HTR-8/SVneo (cell line): ENCODE results near the gene C8A.

Source experiments
- DNase-seq: peaks from one replicate; pipeline ENCODE4 v3.0.0; 2011; ENCODE audit warnings: low spot score, mixed read lengths; ENCODE audit not compliant: insufficient read length
- FAIRE-seq: peaks from 2 replicates; lab custom pipeline; 2011; peaks lifted over from hg19 to GRCh38; lab: Jason Lieb, UNC

The C8A gene

DNA sequence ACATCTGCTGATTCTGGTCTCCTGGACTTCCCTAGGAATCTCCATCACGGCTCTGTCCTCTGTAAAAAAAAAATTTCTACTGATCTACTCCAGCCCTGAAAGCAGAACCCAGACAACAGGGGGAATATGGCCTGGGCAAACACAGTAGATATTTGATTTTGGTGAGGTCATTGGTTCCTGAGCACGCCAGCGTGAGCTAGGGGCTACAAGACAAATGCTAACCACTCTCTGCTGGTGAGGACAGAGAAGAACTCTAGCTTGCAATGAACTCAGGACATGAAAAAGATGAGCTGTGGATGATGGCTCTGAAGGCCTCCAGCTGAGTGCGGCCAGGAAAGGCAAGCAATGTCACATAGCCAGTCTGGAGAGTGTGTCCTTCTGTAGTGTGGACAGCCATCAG, 18.2 kb upstream of the C8A start:
- DNase-seq = no peak
- no peak for FAIRE-seq

DNA sequence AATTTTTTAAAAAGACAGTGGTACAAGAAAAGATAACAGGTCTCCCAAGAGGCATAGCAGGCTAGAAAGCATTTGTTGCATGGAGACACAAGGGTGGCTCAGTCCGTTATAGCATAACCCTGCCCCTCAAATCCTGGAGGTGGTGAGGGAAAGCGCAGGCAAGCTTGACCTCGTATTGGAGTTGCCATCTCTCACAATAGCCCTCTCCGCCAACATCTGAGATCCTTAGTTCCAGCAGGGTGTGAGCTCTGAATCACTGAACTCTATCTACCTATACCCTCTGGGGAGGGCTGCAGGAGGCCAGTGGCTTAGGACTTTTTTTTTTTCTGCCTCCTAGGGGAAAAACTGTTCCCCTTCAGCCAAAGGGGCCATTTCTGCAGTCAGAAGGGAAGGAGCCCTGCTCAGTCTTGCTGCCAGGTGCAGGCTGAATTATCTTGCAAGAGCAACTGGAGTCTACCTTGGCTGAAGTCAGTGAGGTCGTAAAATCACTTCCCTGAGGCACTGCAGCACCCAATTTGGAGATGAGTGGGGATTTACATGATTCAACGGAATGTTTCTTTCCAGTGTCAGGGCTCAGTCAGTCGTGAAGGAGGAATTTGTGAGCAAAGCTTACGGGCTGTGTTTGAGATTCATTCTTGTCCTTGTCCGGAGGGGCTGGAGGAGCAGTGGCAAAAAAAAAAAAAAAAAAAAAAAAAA, 17.2 kb upstream of the C8A start:
- no peak for FAIRE-seq
- DNase-seq = no peak

DNA sequence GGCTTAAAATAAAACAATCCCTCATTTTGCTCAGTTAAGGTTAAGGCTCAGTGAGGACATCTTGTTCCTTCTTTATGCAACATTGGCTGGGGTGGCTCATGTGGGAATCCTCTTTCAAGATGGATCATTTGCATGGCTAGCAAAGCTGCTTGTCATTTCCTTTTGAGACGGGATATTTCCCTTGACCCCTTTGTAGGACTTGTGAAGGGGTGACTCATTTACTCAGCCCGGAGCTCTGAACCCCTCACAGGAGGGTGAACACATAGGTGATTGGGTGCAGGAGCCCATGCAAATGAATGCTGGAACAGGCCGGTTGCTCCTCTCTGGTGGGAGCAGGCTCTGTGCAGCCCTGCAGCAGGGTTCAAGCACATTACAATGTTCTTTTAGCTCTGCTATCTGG, 15.8 kb upstream of the C8A start:
- DNase-seq (no peak), FAIRE-seq (no peak)

DNA sequence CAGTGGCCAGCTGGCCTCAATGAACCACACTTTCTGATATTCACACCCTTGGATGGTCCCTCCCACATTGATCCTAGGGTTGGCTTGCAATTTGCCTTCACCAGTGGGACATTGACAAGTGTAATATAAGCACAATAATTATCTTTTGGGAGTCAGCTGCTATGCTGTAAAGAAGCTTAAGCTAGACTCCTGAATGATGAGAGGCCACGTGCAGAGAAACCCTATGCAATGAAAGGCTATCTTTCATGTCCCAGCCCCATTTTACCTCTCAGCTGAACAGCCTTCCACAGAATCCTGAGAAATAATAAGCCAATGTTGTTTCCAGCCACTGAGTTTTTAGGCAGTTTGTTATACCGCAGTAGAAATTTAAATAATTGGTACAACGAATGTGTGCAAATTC, 11.1 kb upstream of the C8A start:
- no peak for FAIRE-seq
- DNase-seq = no peak

DNA sequence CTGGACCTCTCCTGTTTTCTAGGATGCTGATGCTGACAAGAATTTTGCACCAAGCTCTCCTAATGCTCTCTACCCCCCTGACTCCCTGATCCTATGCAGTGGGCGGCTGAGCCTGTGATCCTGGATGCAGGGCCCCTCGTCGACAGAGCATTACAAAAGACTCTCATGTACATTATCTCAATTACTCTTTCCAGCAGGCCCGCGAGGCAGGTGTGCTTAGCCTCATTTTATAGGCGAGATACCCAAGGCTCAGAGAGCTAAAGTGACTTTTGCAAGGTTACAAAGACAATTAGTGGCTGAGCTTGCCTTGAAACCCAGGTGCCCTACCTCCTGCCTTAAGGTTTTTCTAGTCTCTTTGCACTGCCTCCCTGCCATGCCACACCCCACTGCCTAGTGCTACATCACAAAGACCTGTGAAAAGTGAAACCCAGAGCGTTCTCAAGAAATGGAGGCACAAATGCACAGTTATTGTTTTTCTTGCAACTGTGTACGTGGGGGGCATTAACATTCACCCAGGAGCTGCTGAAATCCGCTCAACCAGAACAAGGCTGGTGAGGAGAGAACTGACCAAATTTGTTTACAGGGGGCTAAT, 10.0 kb upstream of the C8A start:
- FAIRE-seq = no peak
- no peak for DNase-seq

DNA sequence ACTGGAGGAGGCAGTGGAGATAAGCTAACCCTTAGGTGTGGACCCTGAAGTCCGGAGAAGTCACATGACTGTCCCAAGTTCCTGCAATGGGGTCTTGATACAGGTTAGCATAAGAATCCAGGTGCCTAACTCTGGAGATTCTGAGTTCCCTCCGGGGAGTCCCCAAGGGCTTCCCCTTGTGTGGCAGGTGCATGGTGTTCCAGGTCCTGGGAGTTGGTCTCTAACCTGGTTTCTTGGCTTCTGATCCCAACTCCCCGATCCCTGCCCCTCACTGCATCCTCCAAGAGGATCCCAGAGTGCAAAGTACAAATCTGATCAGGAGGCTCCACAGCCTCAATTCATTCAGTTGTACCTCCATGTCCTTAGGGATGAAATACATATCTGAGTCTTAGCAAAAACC, 9.3 kb upstream of the C8A start:
- FAIRE-seq = no peak

DNA sequence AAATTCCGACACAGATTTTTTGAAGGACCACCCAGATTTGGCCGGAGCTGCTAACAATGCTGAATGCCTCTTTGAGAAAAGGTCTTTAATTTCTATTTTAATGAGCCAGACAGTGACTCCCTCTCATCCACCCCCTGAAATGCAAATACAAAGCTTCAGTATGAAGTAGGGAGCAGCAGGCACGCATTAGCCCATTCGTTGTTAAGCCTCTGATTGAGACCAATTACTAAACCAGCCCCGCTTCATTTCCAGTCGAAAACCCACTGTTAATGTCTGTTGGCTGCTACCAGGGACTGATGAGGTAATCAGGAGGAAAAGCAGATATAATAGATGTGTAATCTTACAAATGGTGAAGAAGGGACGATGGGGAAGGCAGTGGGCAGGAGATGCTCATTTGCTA, 4.8 kb upstream of the C8A start:
- DNase-seq (no peak), FAIRE-seq (no peak)

More for the DNA sequence above, 9.3 kb upstream of the C8A start:
- no peak for DNase-seq

DNA sequence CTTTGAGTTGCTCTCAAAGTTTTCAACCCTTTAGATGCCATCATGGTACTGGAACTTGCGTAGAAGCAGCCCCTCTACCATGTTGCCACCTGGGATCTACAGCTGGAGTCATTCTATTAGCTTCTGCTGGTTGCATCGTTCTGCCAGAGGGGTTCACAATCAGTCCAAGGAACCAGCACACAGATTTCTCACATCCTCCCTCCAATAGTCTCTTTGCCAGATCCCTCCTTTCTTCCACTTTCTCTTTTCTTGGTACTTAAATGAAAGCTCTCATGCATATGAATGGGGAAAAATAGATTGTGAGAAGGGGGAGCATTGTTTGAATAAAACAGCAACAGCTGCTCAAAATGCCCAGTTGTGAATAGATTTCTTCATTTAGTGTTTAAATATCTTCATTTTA, 4.2 kb upstream of the C8A start:
- no peak for FAIRE-seq
- DNase-seq = no peak

DNA sequence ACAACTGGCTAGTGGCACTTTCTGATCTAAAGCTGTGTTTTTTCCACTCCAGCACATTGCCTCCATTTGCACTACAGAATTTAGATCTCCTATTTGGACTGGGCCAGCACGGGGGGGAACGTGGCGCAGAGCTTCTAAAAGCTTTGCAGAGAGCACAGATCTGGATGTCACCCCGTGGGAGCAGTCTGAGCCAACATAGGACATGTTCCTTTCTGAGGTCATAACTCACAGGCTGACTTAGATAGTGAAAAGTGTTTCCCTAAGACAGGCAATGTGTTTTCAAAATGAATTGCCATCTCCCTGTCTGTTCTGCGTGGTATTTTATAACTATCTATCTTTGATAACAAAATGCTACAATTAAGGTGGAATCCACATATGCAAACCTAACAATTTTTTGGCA, 3.7 kb upstream of the C8A start:
- FAIRE-seq (no peak), DNase-seq (no peak)

DNA sequence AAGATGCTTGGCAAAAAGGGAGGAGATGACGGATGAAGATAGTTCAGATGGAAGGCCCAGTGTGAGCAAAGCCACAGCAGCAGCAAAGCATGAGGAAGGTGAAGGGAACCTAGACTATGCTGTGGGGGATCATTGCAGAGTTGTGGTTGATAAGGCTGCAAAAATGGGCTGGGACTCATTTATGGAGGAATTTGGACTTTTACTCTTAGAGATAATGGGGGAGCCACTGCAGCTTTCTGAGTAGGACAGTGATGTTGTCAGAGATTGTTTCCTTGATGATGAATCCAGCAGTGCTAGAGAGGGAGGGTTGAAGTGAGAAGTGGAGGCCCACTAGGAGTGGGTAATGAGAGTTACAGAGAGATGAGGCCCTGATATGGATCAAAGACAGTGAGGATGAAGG, 2.1 kb upstream of the C8A start:
- DNase-seq = no peak
- no peak for FAIRE-seq

DNA sequence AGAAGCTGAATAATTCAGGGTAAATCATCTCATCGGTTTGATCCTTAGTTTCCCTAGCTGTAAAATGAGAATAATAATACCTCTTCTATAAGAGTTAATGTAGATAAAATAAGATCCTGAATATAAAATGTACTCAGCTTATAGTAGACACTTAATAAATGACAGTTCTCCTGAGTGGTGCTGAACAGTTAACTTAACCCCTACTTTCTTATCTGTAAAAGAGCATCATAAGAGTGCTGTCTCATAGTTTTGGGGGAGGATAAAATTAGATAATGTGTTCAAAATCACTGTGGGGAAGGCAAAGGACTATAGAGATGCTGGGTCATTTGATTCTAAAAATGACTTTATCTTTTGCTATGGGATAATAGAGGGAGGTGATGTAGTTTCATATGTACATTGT, 593 bp downstream of the C8A start:
- DNase-seq = no peak
- no peak for FAIRE-seq

DNA sequence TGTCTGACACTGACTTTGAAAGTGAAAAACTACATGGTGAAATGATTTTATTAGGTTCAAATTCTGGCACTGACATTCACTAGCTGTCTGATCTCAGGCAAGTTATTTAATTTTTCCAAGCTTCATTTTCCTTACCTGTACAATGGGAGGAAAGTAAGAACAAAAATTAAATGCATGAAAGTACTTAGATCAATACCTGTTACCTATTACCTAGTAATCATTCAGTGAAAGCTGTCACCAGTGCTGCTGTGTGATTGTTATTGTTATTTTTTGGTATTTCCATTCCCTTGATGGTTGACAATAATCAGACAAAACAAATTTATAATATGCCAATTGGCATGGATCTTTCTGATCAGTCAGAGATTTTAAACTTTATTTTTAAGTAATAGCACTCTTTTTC, 1.6 kb downstream of the C8A start:
- no peak for DNase-seq
- no peak for FAIRE-seq

DNA sequence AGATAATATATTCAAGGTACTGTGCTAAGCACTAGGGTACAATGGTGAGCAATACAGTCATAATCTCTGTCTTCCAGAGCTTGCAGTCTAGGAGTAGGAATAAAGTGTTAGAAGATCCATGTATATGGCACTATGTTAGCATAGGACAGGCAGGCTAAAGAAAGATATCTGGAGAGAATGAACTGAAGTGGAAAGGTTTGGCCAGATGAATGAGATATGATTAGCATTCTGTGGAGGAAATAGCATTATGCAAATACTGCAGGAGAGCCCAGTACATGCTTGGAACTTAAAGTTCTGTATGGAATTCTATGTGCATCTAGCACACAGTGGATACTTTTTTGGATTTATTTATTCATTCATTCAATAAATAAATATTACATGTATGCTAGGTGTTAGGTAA, 4.7 kb downstream of the C8A start:
- DNase-seq (no peak), FAIRE-seq (no peak)

DNA sequence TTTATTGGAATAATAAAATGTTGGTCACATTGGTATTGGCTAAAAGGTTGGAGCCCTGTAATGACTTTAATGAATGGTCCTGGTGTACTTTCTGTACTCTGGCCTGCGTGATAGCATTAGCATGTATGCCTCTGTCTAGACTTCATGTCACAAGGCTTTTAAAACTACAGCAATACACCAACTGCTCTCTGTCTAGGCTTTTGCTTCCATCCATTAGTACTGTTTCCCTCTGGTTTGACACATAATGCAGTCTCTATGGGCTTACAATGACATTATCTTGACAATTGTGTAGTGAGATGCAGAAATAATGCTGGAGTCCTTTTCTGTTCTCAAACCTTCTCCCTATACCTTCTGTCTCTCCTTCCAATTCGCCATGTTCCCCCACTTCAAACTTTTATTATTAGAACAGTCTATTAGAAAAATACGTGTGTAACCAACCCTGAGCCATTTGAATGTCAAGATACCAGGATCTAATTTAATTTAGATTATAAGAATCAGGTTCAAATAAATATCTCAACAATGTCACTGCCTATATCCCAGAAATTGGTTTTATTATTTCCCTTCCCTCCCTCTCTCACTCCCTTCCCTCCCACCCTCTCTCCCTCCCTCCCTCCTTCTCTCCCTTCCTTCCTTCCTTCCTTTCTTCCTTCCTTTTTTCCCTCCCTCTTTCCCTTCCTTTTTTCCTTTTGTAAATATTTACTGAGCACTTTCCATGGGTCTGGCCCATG, 8.8 kb downstream of the C8A start:
- FAIRE-seq (no peak), DNase-seq (no peak)

DNA sequence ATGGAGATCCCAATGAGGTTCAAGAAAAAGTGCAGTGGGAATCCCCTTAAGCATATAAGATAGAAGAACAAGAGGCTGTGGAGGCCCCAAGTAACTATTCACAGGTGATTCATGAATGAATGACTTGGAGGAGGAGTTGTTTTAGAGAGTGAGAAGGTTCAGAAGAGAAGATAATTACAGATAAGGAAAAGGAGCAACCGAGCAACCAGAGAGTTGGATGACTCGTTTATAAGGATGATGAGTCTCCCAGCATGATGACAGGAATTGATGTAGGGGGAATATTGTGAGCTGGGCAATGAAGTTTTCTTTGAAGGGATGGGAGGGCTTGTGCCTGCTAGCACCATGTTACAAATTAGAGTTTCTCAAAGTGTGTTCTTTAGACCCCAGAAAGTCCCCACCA, 9.8 kb downstream of the C8A start:
- FAIRE-seq (no peak), DNase-seq (no peak)

DNA sequence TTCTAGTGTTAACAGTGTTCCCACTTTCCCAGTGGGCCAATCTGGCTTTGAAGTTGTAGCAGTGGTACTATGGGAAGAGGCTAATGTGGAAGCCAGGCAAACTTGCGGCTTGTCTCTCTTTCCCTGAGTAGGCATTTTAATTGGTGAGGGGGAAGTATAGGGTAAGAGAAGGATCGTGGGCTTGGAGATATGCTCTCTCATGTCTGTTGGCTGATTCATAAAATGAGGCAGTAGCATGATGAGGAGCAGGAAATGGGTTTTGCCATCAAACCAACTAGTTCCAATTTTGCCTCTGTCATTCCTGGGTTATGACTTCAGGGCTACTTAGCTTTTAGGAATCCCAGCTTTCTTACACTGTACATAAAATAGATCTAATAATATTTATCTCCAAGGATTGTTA, 12.1 kb downstream of the C8A start:
- no peak for DNase-seq
- no peak for FAIRE-seq

DNA sequence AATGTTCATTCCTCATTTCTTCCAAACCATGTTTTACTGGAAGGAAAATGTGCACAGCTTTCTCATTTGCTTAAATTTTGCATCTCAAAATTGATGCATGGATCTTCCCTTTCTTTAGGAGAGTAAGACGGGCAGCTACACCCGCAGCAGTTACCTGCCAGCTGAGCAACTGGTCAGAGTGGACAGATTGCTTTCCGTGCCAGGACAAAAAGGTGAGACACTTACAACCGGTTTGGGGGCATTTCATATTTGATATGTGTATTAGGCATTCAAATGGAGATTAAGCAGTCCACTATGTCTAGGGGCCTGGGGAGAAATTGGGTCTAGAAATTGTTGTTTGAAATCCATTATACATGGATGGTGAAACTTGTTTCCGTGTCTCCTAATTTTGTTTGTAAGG, 12.9 kb downstream of the C8A start:
- no peak for FAIRE-seq
- no peak for DNase-seq

DNA sequence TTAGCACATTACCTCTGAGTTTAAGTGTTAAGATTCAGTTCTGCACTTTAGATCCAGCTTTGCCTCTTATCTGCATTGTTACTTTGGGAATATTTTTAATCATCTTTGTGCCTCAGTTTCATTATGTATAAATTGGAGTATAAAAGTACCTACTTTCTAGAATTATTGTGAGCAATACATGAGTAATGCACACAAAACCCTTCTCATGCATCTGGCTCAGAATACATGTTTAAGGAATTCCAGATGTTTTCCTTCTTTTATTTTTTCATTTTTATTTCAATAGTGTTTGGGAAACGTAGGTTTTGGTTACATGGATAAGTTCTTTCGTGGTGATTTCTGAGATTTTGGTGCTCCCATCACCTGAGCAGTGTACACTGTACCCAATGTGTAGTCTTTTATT, 14.2 kb downstream of the C8A start:
- DNase-seq (no peak), FAIRE-seq (no peak)

DNA sequence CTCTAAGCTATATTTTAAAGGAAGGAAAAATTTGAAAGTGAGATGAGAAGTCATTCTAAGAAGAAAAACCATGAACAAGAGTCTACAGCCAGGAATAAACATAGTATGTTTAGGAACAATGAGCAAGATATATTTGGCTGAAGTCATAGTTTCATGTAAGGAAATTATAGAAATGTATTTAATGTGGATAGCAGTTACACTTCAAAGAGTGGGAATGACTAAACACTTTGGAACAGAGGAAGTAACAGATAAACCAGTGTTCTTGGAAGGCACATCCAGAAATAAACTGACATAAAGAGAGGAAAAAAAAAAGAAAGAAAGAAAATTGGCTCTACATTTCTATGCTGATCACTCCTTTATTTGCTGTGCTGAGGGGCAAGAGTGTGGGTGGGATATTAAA, 18.0 kb downstream of the C8A start:
- FAIRE-seq (no peak), DNase-seq (no peak)

DNA sequence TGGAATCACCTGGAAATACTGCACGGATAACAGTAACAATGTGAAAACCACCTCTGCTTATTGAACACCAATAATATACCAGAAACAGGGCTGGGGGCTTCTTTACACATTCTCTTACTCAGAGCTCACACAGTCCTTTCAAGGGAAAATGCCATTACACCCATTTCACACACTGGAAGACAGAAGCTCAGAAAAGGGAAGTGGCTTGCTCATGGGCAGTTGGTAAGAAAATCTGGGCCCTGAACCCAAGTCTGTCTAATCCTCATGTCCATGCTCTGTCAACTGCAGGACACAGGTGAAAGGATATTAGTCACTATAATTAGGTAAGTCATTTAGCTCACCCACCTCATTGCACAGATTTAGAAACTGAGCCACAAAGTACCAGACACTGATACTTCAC, 18.6 kb downstream of the C8A start:
- DNase-seq (no peak), FAIRE-seq (no peak)

DNA sequence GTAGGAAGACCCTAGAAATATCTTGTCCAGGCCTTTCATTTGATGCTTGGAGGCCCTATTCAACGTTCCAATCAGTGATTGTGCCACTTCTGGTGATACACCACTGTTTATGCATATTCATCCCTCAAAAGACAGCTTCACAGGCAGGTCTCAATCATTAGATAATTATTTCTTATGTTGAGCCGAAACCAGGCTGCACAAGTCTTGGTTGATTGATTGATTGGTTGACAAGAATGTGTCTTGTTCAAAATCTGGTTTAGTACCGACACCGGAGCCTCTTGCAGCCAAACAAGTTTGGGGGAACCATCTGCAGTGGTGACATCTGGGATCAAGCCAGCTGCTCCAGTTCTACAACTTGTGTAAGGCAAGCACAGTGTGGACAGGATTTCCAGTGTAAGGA, 20.1 kb downstream of the C8A start:
- FAIRE-seq (no peak), DNase-seq (no peak)

DNA sequence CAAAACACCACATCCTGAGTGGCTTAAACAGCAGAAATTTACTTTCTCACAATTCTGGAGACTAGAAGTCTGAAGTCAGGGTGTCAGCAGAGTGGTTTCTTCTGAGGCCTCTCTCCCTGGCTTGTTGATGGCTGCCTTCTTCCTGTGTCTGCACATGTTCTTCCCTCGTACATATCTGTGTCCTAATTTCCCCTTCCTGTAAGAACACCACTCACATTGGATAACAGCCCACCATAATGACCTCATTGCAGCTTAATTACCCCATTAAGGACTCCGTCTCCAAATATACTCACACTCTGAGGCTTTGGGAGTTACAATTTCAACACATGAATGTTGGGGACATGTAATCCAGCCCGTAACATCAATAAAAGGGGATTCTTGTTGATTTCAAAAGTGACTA, 23.4 kb downstream of the C8A start:
- no peak for DNase-seq
- FAIRE-seq = no peak
